HEK293T (cell line): ENCODE results near the gene LRMDA.
A peak's percentile ranks its signal among the peaks of the same experiment; 100 is the strongest.

Experiments used
- CTCF ChIA-PET: fragments of 350-600 bp; formaldehyde crosslinking; extraction: SDS; loops from one replicate; lab custom pipeline; 2021; ENCODE audit warnings: antibody characterized with exemption, inconsistent platforms; lab: Yijun Ruan, JAX
- POLR2A ChIA-PET: fragments of 350-600 bp; formaldehyde crosslinking; extraction: SDS; loops from one replicate; lab custom pipeline; 2020; ENCODE audit warnings: antibody characterized with exemption, inconsistent platforms; lab: Yijun Ruan, JAX
- DNase-seq: peaks from one replicate; pipeline ENCODE4 v3.0.0; 2012; ENCODE audit warnings: mixed read lengths; ENCODE audit errors: extremely low spot score
- ARNT ChIP-seq: fragments of 450-650 bp; IDR thresholded peaks from 2 replicates; pipeline ENCODE4 v1.6.1; 2017; ENCODE audit warnings: mild to moderate bottlenecking
- BHLHE40 ChIP-seq: fragments of 450-650 bp; IDR thresholded peaks from 2 replicates; pipeline ENCODE4 v1.6.1; 2016; ENCODE audit warnings: mild to moderate bottlenecking, moderate library complexity, borderline replicate concordance
- CTBP1 ChIP-seq: fragments of 450-650 bp; IDR thresholded peaks from 2 replicates; pipeline ENCODE4 v1.6.1; 2016; ENCODE audit warnings: borderline replicate concordance
- ELF4 ChIP-seq: fragments of 450-650 bp; IDR thresholded peaks from 2 replicates; pipeline ENCODE4 v1.6.1; 2017; ENCODE audit warnings: antibody characterized with exemption
- FOXA1 ChIP-seq: fragments of 450-650 bp; IDR thresholded peaks from 2 replicates; pipeline ENCODE4 v1.6.1; 2016; ENCODE audit warnings: mild to moderate bottlenecking
- FOXK2 ChIP-seq: fragments of 450-650 bp; IDR thresholded peaks from 2 replicates; pipeline ENCODE4 v1.6.1; 2016; ENCODE audit warnings: mild to moderate bottlenecking
- FOXM1 ChIP-seq: fragments of 450-650 bp; IDR thresholded peaks from 2 replicates; pipeline ENCODE4 v1.6.1; 2017; ENCODE audit warnings: mild to moderate bottlenecking, borderline replicate concordance
- HDGF ChIP-seq: fragments of 450-650 bp; IDR thresholded peaks from 2 replicates; pipeline ENCODE4 v1.6.1; 2017; ENCODE audit warnings: antibody characterized with exemption, borderline replicate concordance
- L3MBTL2 ChIP-seq: fragments of 450-650 bp; conservative IDR thresholded peaks from 2 replicates; pipeline ENCODE4 v1.6.1; 2016; ENCODE audit warnings: mild to moderate bottlenecking
- LEF1 ChIP-seq: fragments of 450-650 bp; IDR thresholded peaks from 2 replicates; pipeline ENCODE4 v1.6.1; 2017; ENCODE audit warnings: mild to moderate bottlenecking, borderline replicate concordance
- NFRKB ChIP-seq: fragments of 450-650 bp; IDR thresholded peaks from 2 replicates; pipeline ENCODE4 v1.6.1; 2016; ENCODE audit warnings: mild to moderate bottlenecking, moderate library complexity
- SP1 ChIP-seq: fragments of 450-650 bp; IDR thresholded peaks from 2 replicates; pipeline ENCODE4 v1.6.1; 2017
- SUZ12 ChIP-seq: fragments of 450-650 bp; IDR thresholded peaks from 2 replicates; pipeline ENCODE4 v1.6.1; 2016; ENCODE audit warnings: mild to moderate bottlenecking
- TARDBP ChIP-seq: fragments of 450-650 bp; IDR thresholded peaks from 2 replicates; pipeline ENCODE4 v1.6.1; 2016
- ZNF384 ChIP-seq: fragments of 450-650 bp; IDR thresholded peaks from 2 replicates; pipeline ENCODE4 v1.6.1; 2016
- TF ChIP-seq, protein P1 (sequence below): fragments of 450-650 bp; IDR thresholded peaks from 2 replicates; pipeline ENCODE4 v1.6.1; 2016

The LRMDA gene

GRCh38 chr10:76033457-76034196, 602.2 kb downstream of the LRMDA start:
- CTCF ChIA-PET: interaction anchor here (0.6 kb wide), 1 partner anchor 271 kb away, joined by 3 read pairs; no protein-coding TSS in a partner anchor
- POLR2A ChIA-PET: interaction anchor here (0.6 to 1.1 kb wide), 3 partner anchors 84 to 632 kb away, joined by 3 to 6 read pairs (median 3); partner anchors contain the start of gene ZNF503
- DNase-seq: no peak
- TF ChIP-seq ZNF384 (no peak), HDGF (no peak), FOXK2 (no peak), LEF1 (no peak), FOXM1 (no peak), TARDBP (no peak), L3MBTL2 (no peak), ARNT (no peak), BHLHE40 (no peak), FOXA1 (no peak), SP1 (no peak), NFRKB (no peak)
- TF ChIP-seq, protein P1, sequence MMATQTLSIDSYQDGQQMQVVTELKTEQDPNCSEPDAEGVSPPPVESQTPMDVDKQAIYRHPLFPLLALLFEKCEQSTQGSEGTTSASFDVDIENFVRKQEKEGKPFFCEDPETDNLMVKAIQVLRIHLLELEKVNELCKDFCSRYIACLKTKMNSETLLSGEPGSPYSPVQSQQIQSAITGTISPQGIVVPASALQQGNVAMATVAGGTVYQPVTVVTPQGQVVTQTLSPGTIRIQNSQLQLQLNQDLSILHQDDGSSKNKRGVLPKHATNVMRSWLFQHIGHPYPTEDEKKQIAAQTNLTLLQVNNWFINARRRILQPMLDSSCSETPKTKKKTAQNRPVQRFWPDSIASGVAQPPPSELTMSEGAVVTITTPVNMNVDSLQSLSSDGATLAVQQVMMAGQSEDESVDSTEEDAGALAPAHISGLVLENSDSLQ: no peak

GRCh38 chr10:76034353-76035205, 603.2 kb downstream of the LRMDA start:
- CTCF ChIA-PET: interaction anchor here (0.6 to 1.2 kb wide), 2 partner anchors 55 to 272 kb away, joined by 3 read pairs; no protein-coding TSS in a partner anchor
- TF ChIP-seq NFRKB: no peak

DNA sequence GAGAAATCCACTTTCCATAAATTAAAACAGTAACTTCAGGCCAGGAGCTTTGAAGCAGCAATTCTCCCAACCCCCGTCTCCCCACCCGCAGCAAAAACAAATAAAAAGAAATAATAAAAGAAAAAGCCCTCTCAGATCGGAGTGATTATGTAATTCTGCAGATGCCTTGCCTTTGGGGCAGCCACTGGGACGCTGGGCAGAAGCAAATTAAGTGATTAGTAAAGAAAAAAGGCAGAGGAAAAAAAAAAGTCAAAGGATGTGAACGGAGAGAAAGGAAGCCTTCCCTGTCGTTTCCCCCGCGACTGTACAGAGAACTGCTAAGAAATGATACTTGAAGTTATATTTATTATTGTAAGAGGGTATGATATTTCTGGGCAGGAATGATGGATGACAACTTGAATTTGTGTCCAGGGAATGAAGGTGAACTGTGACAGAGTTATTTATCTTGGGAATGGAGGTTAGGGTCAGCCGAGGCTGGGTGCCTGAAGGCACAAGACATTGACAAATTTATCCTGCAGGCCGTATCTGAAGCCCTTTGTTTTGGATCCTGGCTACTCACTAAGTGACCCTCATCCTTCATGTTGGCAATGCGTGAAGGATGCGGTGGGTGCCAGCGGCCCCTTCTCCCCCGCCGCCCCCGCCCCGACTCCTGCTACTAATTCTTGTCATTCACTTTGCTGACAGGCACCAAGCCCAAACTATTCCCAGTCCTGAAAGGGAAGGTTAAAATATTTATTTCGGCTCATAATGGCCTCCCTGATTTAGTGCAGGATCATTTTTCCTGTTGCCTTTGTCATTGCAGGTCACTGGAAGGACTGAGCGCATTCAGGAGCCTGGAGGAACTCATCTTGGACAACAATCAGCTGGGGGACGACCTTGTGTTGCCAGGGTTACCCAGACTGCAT, 604.0 kb downstream of the LRMDA start:
- TF ChIP-seq SP1: no peak
- TF ChIP-seq ELF4: no peak
- TF ChIP-seq FOXA1: no peak
- TF ChIP-seq, protein P1: peak; percentile 95
- no peak for TF ChIP-seq HDGF
- TF ChIP-seq ARNT: no peak
- no peak for TF ChIP-seq NFRKB
- no peak for TF ChIP-seq SUZ12
- no peak for TF ChIP-seq FOXM1
- TF ChIP-seq ZNF384: peak; percentile 89
- TF ChIP-seq L3MBTL2: no peak
- TF ChIP-seq TARDBP: no peak
- TF ChIP-seq BHLHE40: no peak
- TF ChIP-seq CTBP1: peak; percentile 22
- no peak for DNase-seq
- POLR2A ChIA-PET: interaction anchor here (1.5 kb wide), 1 partner anchor 633 kb away, joined by 3 read pairs; the partner anchor contains the start of gene ZNF503
- CTCF ChIA-PET: interaction anchor here (0.5 to 2.7 kb wide), 11 partner anchors 10 to 1145 kb away, joined by 3 to 13 read pairs (median 4); no protein-coding TSS in a partner anchor

More at GRCh38 chr10:76034353-76035205, 603.2 kb downstream of the LRMDA start:
- DNase-seq: no peak
- POLR2A ChIA-PET: interaction anchor here (0.6 to 1.1 kb wide), 2 partner anchors 441 to 633 kb away, joined by 3 to 6 read pairs; partner anchors contain the start of gene ZNF503

DNA sequence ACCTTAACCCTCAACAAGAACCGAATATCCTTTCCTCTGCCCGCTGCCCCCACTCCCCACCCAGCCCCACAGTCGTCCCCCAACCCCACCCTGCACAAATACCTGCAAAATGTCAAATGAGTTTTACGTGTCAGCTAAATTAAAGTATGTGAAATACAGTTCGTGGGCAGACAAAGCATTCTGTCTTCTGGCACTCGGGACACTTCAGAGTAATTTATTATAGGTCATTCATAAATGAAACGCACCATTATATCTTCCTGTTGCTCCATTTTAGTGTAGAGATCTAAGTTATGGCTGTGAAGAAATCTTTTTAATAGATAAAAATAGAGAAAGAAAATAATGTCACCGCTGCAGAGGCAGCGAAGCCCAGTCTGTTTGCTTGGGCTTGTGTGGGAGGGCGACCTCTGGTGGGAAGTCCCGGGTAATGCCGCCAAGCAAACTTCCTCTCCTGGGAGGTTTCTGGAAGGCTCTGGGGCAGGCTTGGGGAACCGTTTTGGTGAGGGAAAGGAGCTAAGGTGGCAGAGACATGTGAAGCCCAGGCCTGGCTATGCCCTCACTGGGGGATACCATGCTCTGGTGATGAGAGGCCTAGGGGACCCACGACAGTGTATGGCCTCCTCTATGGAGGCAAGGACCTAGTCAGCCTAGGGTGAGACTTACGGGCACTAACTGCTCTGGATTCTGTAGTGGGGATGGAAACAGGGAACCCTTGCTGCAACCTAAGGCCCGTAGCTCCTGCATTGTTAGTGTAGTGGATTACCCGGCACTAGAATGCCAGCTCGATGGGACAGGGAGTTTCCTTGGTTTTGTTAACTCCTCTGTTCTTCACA, 604.9 kb downstream of the LRMDA start:
- TF ChIP-seq ZNF384 (no peak), NFRKB (no peak), LEF1 (no peak), HDGF (no peak), CTBP1 (no peak), FOXK2 (no peak), L3MBTL2 (no peak), ELF4 (no peak), SP1 (no peak), TARDBP (no peak), SUZ12 (no peak), ARNT (no peak), BHLHE40 (no peak), FOXA1 (no peak)
- TF ChIP-seq, protein P1: no peak
- DNase-seq: peak; percentile 77
- ChIA-PET CTCF (interaction anchor here (0.5 to 2.7 kb wide), 19 partner anchors 10 to 1146 kb away, joined by 3 to 13 read pairs (median 4); no protein-coding TSS in a partner anchor), POLR2A (interaction anchor here (1.5 kb wide), 1 partner anchor 634 kb away, joined by 3 read pairs; the partner anchor contains the start of gene ZNF503)
